ENCODE measurements around the gene BUB1.
"Not testable (repeated sequence)": the region's sequence is repeated elsewhere in the genome, so short reads cannot be mapped to it uniquely, and the experiment has no call there.

The BUB1 gene

GRCh38 chr2:110589677-110590330 is 88.1 kb downstream of the BUB1 start:
- DNase-seq, result not testable (repeated sequence)

- DNase-seq, result not testable (repeated sequence)
Observed at GRCh38 chr2:110588520-110588919, 89.3 kb downstream of the BUB1 start.

Data from NCI-H2171 (cell line).